ENCODE data around the gene CYB5D1. TPM values are rescaled to one million over a fixed set of nuclear protein-coding genes. Genes with fewer than 3 reads are reported as not detected.
A peak's percentile ranks its signal among the peaks of the same experiment; 100 is the strongest.

The CYB5D1 gene
- total RNA-seq, 4 donors from 2014 or later, result 4.1 to 14.7 (median 9.0) TPM

DNA sequence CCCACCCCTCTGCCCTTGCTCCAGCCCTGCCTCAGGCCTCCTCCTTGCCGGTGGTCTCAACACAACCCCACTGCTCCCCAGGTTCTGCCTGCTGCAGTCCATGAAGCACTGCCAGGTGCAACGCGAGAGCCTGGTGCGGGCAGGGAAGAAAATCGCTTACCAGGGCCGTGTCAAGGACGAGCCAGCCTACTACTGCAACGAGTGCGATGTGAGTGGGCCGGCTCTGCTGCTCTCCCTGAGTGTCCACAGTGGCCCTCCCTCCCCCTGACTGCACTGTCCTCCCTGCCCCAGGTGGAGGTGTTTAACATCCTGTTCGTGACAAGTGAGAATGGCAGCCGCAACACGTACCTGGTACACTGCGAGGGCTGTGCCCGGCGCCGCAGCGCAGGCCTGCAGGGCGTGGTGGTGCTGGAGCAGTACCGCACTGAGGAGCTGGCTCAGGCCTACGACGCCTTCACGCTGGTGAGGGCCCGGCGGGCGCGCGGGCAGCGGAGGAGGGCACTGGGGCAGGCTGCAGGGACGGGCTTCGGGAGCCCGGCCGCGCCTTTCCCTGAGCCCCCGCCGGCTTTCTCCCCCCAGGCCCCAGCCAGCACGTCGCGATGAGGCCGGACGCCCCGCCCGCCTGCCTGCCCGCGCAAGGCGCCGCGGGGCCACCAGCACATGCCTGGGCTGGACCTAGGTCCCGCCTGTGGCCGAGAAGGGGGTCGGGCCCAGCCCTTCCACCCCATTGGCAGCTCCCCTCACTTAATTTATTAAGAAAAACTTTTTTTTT is 4.7 kb upstream of the CYB5D1 start:
- H3K27me3 ChIP-seq, result no peaks in the 10 kb centered on the region
- H3K4me3 ChIP-seq, result peak overlapping the region in 2 of 4 donors; percentile 9 to 86
- ATAC-seq (no peak), DNase-seq (peak in 1 of 2 donors; percentile 13)
- peak overlapping the region; percentile 91 to 99 (median 96) for H3K27ac ChIP-seq
- H3K9me3 ChIP-seq, result no peaks in the 10 kb centered on the region
- peaks cover 0 to 43% of the 10 kb centered on the region in 2 donors for H3K36me3 ChIP-seq
- H3K4me1 ChIP-seq, result peaks cover 19 to 25% of the 10 kb centered on the region in 2 donors
- in situ Hi-C loops (cut with MboI; ENCODE audit: low sequenced_read_pairs in 4 of 4) (loop anchor here in 2 of 4 donors (25.0 kb wide), 1 partner anchor 134 kb away; no protein-coding TSS in a partner anchor), intact Hi-C loops (cut with DNase I; ENCODE audit: low total_unique reads) (loop anchor here (10.0 kb wide), 1 partner anchor 108 kb away; no protein-coding TSS in a partner anchor)
- TF ChIP-seq, protein P1, sequence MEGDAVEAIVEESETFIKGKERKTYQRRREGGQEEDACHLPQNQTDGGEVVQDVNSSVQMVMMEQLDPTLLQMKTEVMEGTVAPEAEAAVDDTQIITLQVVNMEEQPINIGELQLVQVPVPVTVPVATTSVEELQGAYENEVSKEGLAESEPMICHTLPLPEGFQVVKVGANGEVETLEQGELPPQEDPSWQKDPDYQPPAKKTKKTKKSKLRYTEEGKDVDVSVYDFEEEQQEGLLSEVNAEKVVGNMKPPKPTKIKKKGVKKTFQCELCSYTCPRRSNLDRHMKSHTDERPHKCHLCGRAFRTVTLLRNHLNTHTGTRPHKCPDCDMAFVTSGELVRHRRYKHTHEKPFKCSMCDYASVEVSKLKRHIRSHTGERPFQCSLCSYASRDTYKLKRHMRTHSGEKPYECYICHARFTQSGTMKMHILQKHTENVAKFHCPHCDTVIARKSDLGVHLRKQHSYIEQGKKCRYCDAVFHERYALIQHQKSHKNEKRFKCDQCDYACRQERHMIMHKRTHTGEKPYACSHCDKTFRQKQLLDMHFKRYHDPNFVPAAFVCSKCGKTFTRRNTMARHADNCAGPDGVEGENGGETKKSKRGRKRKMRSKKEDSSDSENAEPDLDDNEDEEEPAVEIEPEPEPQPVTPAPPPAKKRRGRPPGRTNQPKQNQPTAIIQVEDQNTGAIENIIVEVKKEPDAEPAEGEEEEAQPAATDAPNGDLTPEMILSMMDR (IDR thresholded peaks at IDR 0.05 in 4 of 5, conservative IDR thresholded peaks at IDR 0.05 in 1 of 5), result no peak
- TF ChIP-seq POLR2A (IDR thresholded peaks at IDR 0.05), result no peak

DNA sequence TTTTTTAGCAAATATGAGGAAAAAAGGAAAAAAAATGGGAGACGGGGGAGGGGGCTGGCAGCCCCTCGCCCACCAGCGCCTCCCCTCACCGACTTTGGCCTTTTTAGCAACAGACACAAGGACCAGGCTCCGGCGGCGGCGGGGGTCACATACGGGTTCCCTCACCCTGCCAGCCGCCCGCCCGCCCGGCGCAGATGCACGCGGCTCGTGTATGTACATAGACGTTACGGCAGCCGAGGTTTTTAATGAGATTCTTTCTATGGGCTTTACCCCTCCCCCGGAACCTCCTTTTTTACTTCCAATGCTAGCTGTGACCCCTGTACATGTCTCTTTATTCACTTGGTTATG is 4.1 kb upstream of the CYB5D1 start:
- Histone ChIP-seq H3K36me3 (peaks cover 0 to 37% of the 10 kb centered on the region in 2 donors), H3K27me3 (no peaks in the 10 kb centered on the region), H3K9me3 (no peaks in the 10 kb centered on the region), H3K4me3 (peak overlapping the region in 2 of 4 donors; percentile 9 to 86), H3K27ac (peak overlapping the region; percentile 91 to 99 (median 96)), H3K4me1 (peaks cover 24 to 30% of the 10 kb centered on the region in 2 donors)
- ATAC-seq (no peak), DNase-seq (no peak)
- intact Hi-C loops (cut with DNase I; ENCODE audit: low total_unique reads) (loop anchor here (10.0 kb wide), 1 partner anchor 109 kb away; no protein-coding TSS in a partner anchor), in situ Hi-C loops (cut with MboI; ENCODE audit: low sequenced_read_pairs in 4 of 4) (loop anchor here in 2 of 4 donors (25.0 kb wide), 1 partner anchor 134 kb away; no protein-coding TSS in a partner anchor)
- TF ChIP-seq, protein P1 (IDR thresholded peaks at IDR 0.05 in 4 of 5, conservative IDR thresholded peaks at IDR 0.05 in 1 of 5), result no peak
- TF ChIP-seq POLR2A (IDR thresholded peaks at IDR 0.05), result no peak

DNA sequence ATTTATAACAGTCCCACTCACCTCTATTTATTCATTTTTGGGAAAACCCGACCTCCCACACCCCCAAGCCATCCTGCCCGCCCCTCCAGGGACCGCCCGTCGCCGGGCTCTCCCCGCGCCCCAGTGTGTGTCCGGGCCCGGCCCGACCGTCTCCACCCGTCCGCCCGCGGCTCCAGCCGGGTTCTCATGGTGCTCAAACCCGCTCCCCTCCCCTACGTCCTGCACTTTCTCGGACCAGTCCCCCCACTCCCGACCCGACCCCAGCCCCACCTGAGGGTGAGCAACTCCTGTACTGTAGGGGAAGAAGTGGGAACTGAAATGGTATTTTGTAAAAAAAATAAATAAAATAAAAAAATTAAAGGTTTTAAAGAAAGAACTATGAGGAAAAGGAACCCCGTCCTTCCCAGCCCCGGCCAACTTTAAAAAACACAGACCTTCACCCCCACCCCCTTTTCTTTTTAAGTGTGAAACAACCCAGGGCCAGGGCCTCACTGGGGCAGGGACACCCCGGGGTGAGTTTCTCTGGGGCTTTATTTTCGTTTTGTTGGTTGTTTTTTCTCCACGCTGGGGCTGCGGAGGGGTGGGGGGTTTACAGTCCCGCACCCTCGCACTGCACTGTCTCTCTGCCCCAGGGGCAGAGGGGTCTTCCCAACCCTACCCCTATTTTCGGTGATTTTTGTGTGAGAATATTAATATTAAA is 3.6 kb upstream of the CYB5D1 start:
- Histone ChIP-seq H3K4me3 (peak overlapping the region in 3 of 4 donors; percentile 65 to 86 (median 73)), H3K4me1 (peaks cover 29 to 36% of the 10 kb centered on the region in 2 donors), H3K27ac (peak overlapping the region; percentile 91 to 99 (median 96)), H3K27me3 (no peaks in the 10 kb centered on the region), H3K9me3 (no peaks in the 10 kb centered on the region), H3K36me3 (peaks cover 0 to 32% of the 10 kb centered on the region in 2 donors)
- intact Hi-C loops (cut with DNase I; ENCODE audit: low total_unique reads) (loop anchor here (10.0 kb wide), 1 partner anchor 109 kb away; no protein-coding TSS in a partner anchor), in situ Hi-C loops (cut with MboI; ENCODE audit: low sequenced_read_pairs in 4 of 4) (loop anchor here in 2 of 4 donors (25.0 kb wide), 1 partner anchor 133 kb away; no protein-coding TSS in a partner anchor)
- TF ChIP-seq POLR2A (IDR thresholded peaks at IDR 0.05), result no peak
- TF ChIP-seq, protein P1 (IDR thresholded peaks at IDR 0.05 in 4 of 5, conservative IDR thresholded peaks at IDR 0.05 in 1 of 5), result no peak
- ATAC-seq (no peak), DNase-seq (peak in 1 of 2 donors; percentile 13)

DNA sequence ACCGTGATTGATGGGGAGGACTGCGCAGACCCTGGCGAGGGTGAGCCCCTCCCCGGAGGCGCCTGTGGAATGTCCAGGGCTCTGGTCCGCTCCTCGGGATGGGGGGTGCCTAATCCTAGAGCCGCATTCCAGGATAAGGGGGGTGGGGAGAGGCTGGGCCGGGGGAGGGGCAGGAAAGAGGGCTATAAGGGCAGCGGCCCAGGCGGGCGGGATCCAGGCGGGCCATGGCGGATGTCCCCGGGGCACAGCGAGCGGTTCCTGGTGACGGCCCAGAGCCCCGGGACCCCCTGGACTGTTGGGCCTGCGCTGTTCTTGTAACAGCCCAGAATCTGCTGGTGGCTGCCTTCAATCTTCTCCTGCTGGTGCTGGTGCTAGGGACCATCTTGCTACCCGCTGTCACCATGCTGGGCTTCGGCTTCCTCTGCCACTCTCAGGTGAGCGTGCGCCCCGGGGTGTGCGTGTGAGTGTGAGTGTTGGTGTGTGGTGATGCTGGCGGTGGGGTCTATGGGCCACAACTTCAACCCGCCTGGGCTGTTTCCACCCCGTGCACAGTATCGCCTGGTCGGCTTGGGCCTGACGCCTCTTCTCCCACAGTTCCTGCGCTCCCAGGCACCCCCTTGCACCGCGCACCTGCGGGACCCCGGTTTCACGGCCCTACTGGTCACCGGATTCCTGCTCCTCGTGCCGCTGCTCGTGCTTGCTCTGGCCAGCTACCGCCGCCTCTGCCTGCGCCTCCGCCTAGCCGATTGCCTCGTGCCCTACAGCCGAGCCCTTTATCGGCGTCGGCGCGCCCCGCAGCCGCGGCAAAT is 2.7 kb upstream of the CYB5D1 start, which contains the start of gene TMEM88:
Gene TMEM88 (plus strand): TSS at position 216 of the 809 bp plus-strand sequence. CDS start 9 bp downstream, at position 225.
- Histone ChIP-seq H3K27me3 (no peaks in the 10 kb centered on the region), H3K4me3 (peak within 1 kb of the TSS; percentile 65 to 87 (median 80)), H3K27ac (peak within 1 kb of the TSS; percentile 91 to 99 (median 96)), H3K9me3 (no peaks in the 10 kb centered on the region), H3K4me1 (peaks cover 29 to 37% of the 10 kb centered on the region in 2 donors), H3K36me3 (peaks cover 0 to 23% of the 10 kb centered on the region in 2 donors)
- intact Hi-C loops (cut with DNase I; ENCODE audit: low total_unique reads), result loop anchor here (5.0 to 10.0 kb wide), 3 partner anchors 62 to 110 kb away; partner anchors contain the start of genes CNTROB, RNF227 and TRAPPC1
- peak in 1 of 2 donors; percentile 17 for DNase-seq
- in situ Hi-C loops (cut with MboI; ENCODE audit: low sequenced_read_pairs in 4 of 4), result loop anchor here in 2 of 4 donors (25.0 kb wide), 1 partner anchor 132 kb away; no protein-coding TSS in a partner anchor
- ATAC-seq, result no peak
- TF ChIP-seq, protein P1 (IDR thresholded peaks at IDR 0.05 in 4 of 5, conservative IDR thresholded peaks at IDR 0.05 in 1 of 5), result no peak
- TF ChIP-seq POLR2A (IDR thresholded peaks at IDR 0.05), result no peak
